Stimulated activated naive CD8-positive, alpha-beta T cell treated with anti-CD3 and anti-CD28 coated beads, Interleukin-15, Interleukin-2, amounts not matched to agents 100 ng/mL and 50 ng/mL, for 24 hours (primary cell): ENCODE measurements around the gene PAIP1.
"Not testable (repeated sequence)": the region's sequence is repeated elsewhere in the genome, so short reads cannot be mapped to it uniquely, and the experiment has no call there.

Source experiments
- H3K27ac Mint-ChIP-seq: one replicate; pipeline ENCODE4 v1.8.0; 2021; ENCODE audit warnings: mild to moderate bottlenecking, mixed read lengths
- H3K27me3 Mint-ChIP-seq: one replicate; pipeline ENCODE4 v1.8.0; 2021; ENCODE audit warnings: mixed read lengths
- H3K36me3 Mint-ChIP-seq: one replicate; pipeline ENCODE4 v1.8.0; 2021; ENCODE audit warnings: low read depth, mixed read lengths
- H3K4me1 Mint-ChIP-seq: one replicate; pipeline ENCODE4 v1.8.0; 2021; ENCODE audit warnings: low read depth, mixed read lengths
- H3K4me3 Mint-ChIP-seq: one replicate; pipeline ENCODE4 v1.8.0; 2021; ENCODE audit warnings: mild to moderate bottlenecking, mixed read lengths
- H3K9me3 Mint-ChIP-seq: one replicate; pipeline ENCODE4 v1.8.0; 2021; ENCODE audit warnings: mixed read lengths

The PAIP1 gene

GRCh38 chr5:43582082-43583005 is 25.5 kb upstream of the PAIP1 start:
- Mint-ChIP-seq H3K4me3 (no peak overlapping the region), H3K36me3 (peaks cover 15% of the 10 kb centered on the region), H3K9me3 (no peaks in the 10 kb centered on the region), H3K4me1 (no peaks in the 10 kb centered on the region), H3K27me3 (no peaks in the 10 kb centered on the region), H3K27ac (no peak overlapping the region)

- H3K36me3 Mint-ChIP-seq, result peaks cover 12% of the 10 kb centered on the region
- H3K9me3 Mint-ChIP-seq, result no peaks in the 10 kb centered on the region
- no peaks in the 10 kb centered on the region for H3K4me1 Mint-ChIP-seq
- H3K27ac Mint-ChIP-seq, result no peak overlapping the region
- H3K4me3 Mint-ChIP-seq, result no peak overlapping the region
- no peaks in the 10 kb centered on the region for H3K27me3 Mint-ChIP-seq
These were observed 24.5 kb upstream of the PAIP1 start for GRCh38 chr5:43581398-43581797.

GRCh38 chr5:43580402-43581210 is 23.7 kb upstream of the PAIP1 start:
- not testable (repeated sequence) for H3K9me3 Mint-ChIP-seq, H3K27me3 Mint-ChIP-seq, H3K27ac Mint-ChIP-seq, H3K4me1 Mint-ChIP-seq, H3K4me3 Mint-ChIP-seq
- peaks cover 18% of the 10 kb centered on the region for H3K36me3 Mint-ChIP-seq

GRCh38 chr5:43573058-43573457 is 16.2 kb upstream of the PAIP1 start:
- no peaks in the 10 kb centered on the region for H3K4me1 Mint-ChIP-seq
- H3K36me3 Mint-ChIP-seq, result peaks cover 14% of the 10 kb centered on the region
- H3K27me3 Mint-ChIP-seq, result no peaks in the 10 kb centered on the region
- H3K4me3 Mint-ChIP-seq, result no peak overlapping the region
- no peak overlapping the region for H3K27ac Mint-ChIP-seq
- no peaks in the 10 kb centered on the region for H3K9me3 Mint-ChIP-seq

GRCh38 chr5:43572357-43572756 is 15.5 kb upstream of the PAIP1 start:
- Mint-ChIP-seq H3K4me3 (no peak overlapping the region), H3K9me3 (no peaks in the 10 kb centered on the region), H3K27me3 (no peaks in the 10 kb centered on the region), H3K27ac (no peak overlapping the region), H3K4me1 (no peaks in the 10 kb centered on the region), H3K36me3 (peaks cover 14% of the 10 kb centered on the region)

- Mint-ChIP-seq H3K4me3 (no peak overlapping the region), H3K9me3 (no peaks in the 10 kb centered on the region), H3K27me3 (no peaks in the 10 kb centered on the region), H3K36me3 (peaks cover 12% of the 10 kb centered on the region), H3K27ac (no peak overlapping the region), H3K4me1 (no peaks in the 10 kb centered on the region)
These were observed 14.4 kb upstream of the PAIP1 start for GRCh38 chr5:43571237-43571636.

- H3K4me3 Mint-ChIP-seq, result no peak overlapping the region
- H3K27me3 Mint-ChIP-seq, result no peaks in the 10 kb centered on the region
- H3K27ac Mint-ChIP-seq, result no peak overlapping the region
- H3K9me3 Mint-ChIP-seq, result no peaks in the 10 kb centered on the region
- H3K36me3 Mint-ChIP-seq, result peaks cover 7% of the 10 kb centered on the region
- H3K4me1 Mint-ChIP-seq, result no peaks in the 10 kb centered on the region
These were observed 13.7 kb upstream of the PAIP1 start for GRCh38 chr5:43570450-43571158.

GRCh38 chr5:43569236-43569746 is 12.4 kb upstream of the PAIP1 start:
- H3K4me1 Mint-ChIP-seq, result no peaks in the 10 kb centered on the region
- no peaks in the 10 kb centered on the region for H3K27me3 Mint-ChIP-seq
- no peak overlapping the region for H3K4me3 Mint-ChIP-seq

GRCh38 chr5:43567967-43568366 is 11.1 kb upstream of the PAIP1 start:
- Mint-ChIP-seq H3K36me3 (no peaks in the 10 kb centered on the region), H3K4me1 (no peaks in the 10 kb centered on the region), H3K9me3 (no peaks in the 10 kb centered on the region), H3K4me3 (no peak overlapping the region), H3K27ac (no peak overlapping the region), H3K27me3 (no peaks in the 10 kb centered on the region)

More at GRCh38 chr5:43569236-43569746, 12.4 kb upstream of the PAIP1 start:
- Mint-ChIP-seq H3K27ac (no peak overlapping the region), H3K36me3 (no peaks in the 10 kb centered on the region), H3K9me3 (no peaks in the 10 kb centered on the region)

GRCh38 chr5:43565043-43565442 is 8.2 kb upstream of the PAIP1 start:
- Mint-ChIP-seq H3K4me1 (no peaks in the 10 kb centered on the region), H3K36me3 (no peaks in the 10 kb centered on the region), H3K4me3 (no peak overlapping the region), H3K27ac (no peak overlapping the region), H3K9me3 (no peaks in the 10 kb centered on the region), H3K27me3 (no peaks in the 10 kb centered on the region)

- Mint-ChIP-seq H3K36me3 (no peaks in the 10 kb centered on the region), H3K27me3 (no peaks in the 10 kb centered on the region), H3K27ac (no peak overlapping the region), H3K9me3 (no peaks in the 10 kb centered on the region), H3K4me1 (no peaks in the 10 kb centered on the region), H3K4me3 (no peak overlapping the region)
These were observed 7.5 kb upstream of the PAIP1 start for GRCh38 chr5:43564289-43564850.

GRCh38 chr5:43563321-43563720 is 6.4 kb upstream of the PAIP1 start:
- Mint-ChIP-seq H3K4me1 (peaks cover 3% of the 10 kb centered on the region), H3K36me3 (no peaks in the 10 kb centered on the region), H3K27ac (no peak overlapping the region), H3K4me3 (no peak overlapping the region), H3K27me3 (no peaks in the 10 kb centered on the region), H3K9me3 (no peaks in the 10 kb centered on the region)

GRCh38 chr5:43561356-43561755 is 4.5 kb upstream of the PAIP1 start:
- no peaks in the 10 kb centered on the region for H3K9me3 Mint-ChIP-seq
- H3K4me1 Mint-ChIP-seq, result peaks cover 9% of the 10 kb centered on the region
- H3K36me3 Mint-ChIP-seq, result no peaks in the 10 kb centered on the region
- H3K27ac Mint-ChIP-seq, result no peak overlapping the region
- H3K27me3 Mint-ChIP-seq, result no peaks in the 10 kb centered on the region
- H3K4me3 Mint-ChIP-seq, result no peak overlapping the region

GRCh38 chr5:43560128-43560527 is 3.3 kb upstream of the PAIP1 start:
- Mint-ChIP-seq H3K4me3 (no peak overlapping the region), H3K36me3 (no peaks in the 10 kb centered on the region), H3K4me1 (peaks cover 9% of the 10 kb centered on the region), H3K27me3 (no peaks in the 10 kb centered on the region), H3K27ac (no peak overlapping the region), H3K9me3 (no peaks in the 10 kb centered on the region)

- not testable (repeated sequence) for H3K4me1 Mint-ChIP-seq, H3K9me3 Mint-ChIP-seq, H3K36me3 Mint-ChIP-seq, H3K27me3 Mint-ChIP-seq, H3K27ac Mint-ChIP-seq
- H3K4me3 Mint-ChIP-seq, result peak overlapping the region; percentile 89
These were observed 345 bp downstream of the PAIP1 start for GRCh38 chr5:43556607-43556856.
